GM12878 (cell line): ENCODE data around the gene ZNF483. TPM values are rescaled to one million over a fixed set of nuclear protein-coding genes. Genes with fewer than 3 reads are reported as not detected.
A peak's percentile ranks its signal among the peaks of the same experiment; 100 is the strongest.

Experiments used
- ASH2L ChIP-seq: fragments of 300-600, 200-600 bp; sonication (generic); IDR thresholded peaks from 2 replicates; pipeline ENCODE4 v1.6.1; 2017; ENCODE audit warnings: low read depth, mild to moderate bottlenecking, borderline replicate concordance
- BRCA1 ChIP-seq: IDR thresholded peaks from 2 replicates; pipeline ENCODE4 v1.6.1; 2011; ENCODE audit warnings: low read depth, low read length, improper control_type of control experiment
- CBFB ChIP-seq: IDR thresholded peaks from 2 replicates; pipeline ENCODE4 v1.6.1; 2016; ENCODE audit warnings: antibody characterized with exemption, low read depth
- CREM ChIP-seq: IDR thresholded peaks from 2 replicates; pipeline ENCODE4 v1.6.1; 2014; ENCODE audit warnings: antibody characterized with exemption, low read depth
- ESRRA ChIP-seq: IDR thresholded peaks from 2 replicates; pipeline ENCODE4 v1.6.1; 2012; ENCODE audit warnings: mild to moderate bottlenecking, low read length, improper control_type of control experiment
- FOS ChIP-seq: IDR thresholded peaks from 3 replicates; pipeline ENCODE4 v1.6.1; 2011; ENCODE audit warnings: borderline replicate concordance; ENCODE audit not compliant: insufficient read length; ENCODE audit errors: extremely low read depth
- HDAC2 ChIP-seq: fragments of 200-600 bp; sonication (generic); IDR thresholded peaks from 2 replicates; pipeline ENCODE4 v1.6.1; 2017
- IKZF2 ChIP-seq, 2 experiments: fragments of 450-650 bp; IDR thresholded peaks; 2 replicates each; pipeline ENCODE4 v1.6.1; 2017; ENCODE audit warnings: mild to moderate bottlenecking in 2 of 2, moderate library complexity in 2 of 2
- MTA2 ChIP-seq: fragments of 450-650 bp; IDR thresholded peaks from 2 replicates; pipeline ENCODE4 v1.6.1; 2016; ENCODE audit warnings: low read depth, mild to moderate bottlenecking, moderate library complexity
- POLR2A ChIP-seq: IDR thresholded peaks from 2 replicates; pipeline ENCODE4 v1.6.1; 2011; ENCODE audit warnings: low read depth, mild to moderate bottlenecking, low read length
- POLR2AphosphoS2 ChIP-seq: IDR thresholded peaks from 2 replicates; pipeline ENCODE4 v1.6.1; 2011; ENCODE audit warnings: low read depth, mild to moderate bottlenecking, low read length, improper control_type of control experiment, moderate library complexity
- RELA ChIP-seq: fragments of 450-650 bp; IDR thresholded peaks from 2 replicates; pipeline ENCODE4 v1.8.0; 2014; ENCODE audit warnings: borderline replicate concordance; ENCODE audit not compliant: partially characterized antibody
- RFX5 ChIP-seq: IDR thresholded peaks from 2 replicates; pipeline ENCODE4 v1.6.1; 2011; ENCODE audit warnings: low read depth, low read length, improper control_type of control experiment
- SIX5 ChIP-seq: IDR thresholded peaks from 2 replicates; pipeline ENCODE4 v1.6.1; 2011; ENCODE audit warnings: mild to moderate bottlenecking, low read depth, low read length, moderate library complexity; ENCODE audit not compliant: severe bottlenecking
- SMARCA5 ChIP-seq: fragments of 450-650 bp; IDR thresholded peaks from 2 replicates; pipeline ENCODE4 v1.6.1; 2017; ENCODE audit warnings: mild to moderate bottlenecking
- WRNIP1 ChIP-seq: IDR thresholded peaks from 2 replicates; pipeline ENCODE4 v1.6.1; 2011; ENCODE audit warnings: low read depth, low read length, improper control_type of control experiment, borderline replicate concordance
- ZNF274 ChIP-seq: IDR thresholded peaks from one replicate; pipeline ENCODE4 v1.8.0; 2011; ENCODE audit not compliant: insufficient read length, insufficient read depth
- polyA plus RNA-seq, 11 experiments: library from polyadenylated mRNA; depleted of rRNA in 4 of 11; unstranded in 6 of 11; stranded (reverse) in 5 of 11; fragments of >200 nt; fragmentation: Nextera tagmentation in 4 of 11; fragmentation: Illumina TruSeq in 1 of 11; extraction: Ambion mirVana in 4 of 11; extraction: Trizol in 1 of 11; gene quantifications; 1 replicate in 1 of 11; 2 replicates in 10 of 11; pipeline versions ENCODE4 v1.2.1 to v1.2.3, GENCODE V29; 2011 to 2016; ENCODE audit warnings: inconsistent platforms in 2 of 11, missing spikeins in 2 of 11, low read depth in 1 of 11
- total RNA-seq, 4 experiments: library from RNA; depleted of rRNA in 3 of 4; stranded (reverse); fragments of >200 nt in 3 of 4; fragmentation: Illumina TruSeq in 1 of 4; extraction: Trizol in 1 of 4; gene quantifications; 2 replicates each; pipeline versions ENCODE4 v1.2.1 to v1.2.3, GENCODE V29; 2013 to 2021
- TF ChIP-seq, protein P1 (sequence below): fragments of 450-650 bp; IDR thresholded peaks from 2 replicates; pipeline ENCODE4 v1.6.1; 2018; ENCODE audit warnings: borderline replicate concordance, mild to moderate bottlenecking; ENCODE audit not compliant: partially characterized antibody
- TF ChIP-seq, protein P2 (sequence below): fragments of 450-650 bp; IDR thresholded peaks from 2 replicates; pipeline ENCODE4 v1.6.1; 2016; ENCODE audit warnings: mild to moderate bottlenecking
- TF ChIP-seq, protein P3 (sequence below): IDR thresholded peaks from 2 replicates; pipeline ENCODE4 v1.6.1; 2012; ENCODE audit warnings: low read depth, low read length, improper control_type of control experiment
- TF ChIP-seq, protein P4 (sequence below): IDR thresholded peaks from 2 replicates; pipeline ENCODE4 v1.6.1; 2012; ENCODE audit warnings: low read length, inconsistent platforms
- TF ChIP-seq, protein P5 (sequence below): IDR thresholded peaks from 2 replicates; pipeline ENCODE4 v1.6.1; 2011; ENCODE audit warnings: mild to moderate bottlenecking, low read depth, low read length, moderate library complexity; ENCODE audit not compliant: insufficient replicate concordance

ZNF483 gene
- total and polyA plus RNA-seq, 10 of the 15 experiments (the other 5 are each of a cell fraction or from before 2014, with no cell fraction given): 0.03 to 0.76 (median 0.26) TPM; not detected in 1

DNA sequence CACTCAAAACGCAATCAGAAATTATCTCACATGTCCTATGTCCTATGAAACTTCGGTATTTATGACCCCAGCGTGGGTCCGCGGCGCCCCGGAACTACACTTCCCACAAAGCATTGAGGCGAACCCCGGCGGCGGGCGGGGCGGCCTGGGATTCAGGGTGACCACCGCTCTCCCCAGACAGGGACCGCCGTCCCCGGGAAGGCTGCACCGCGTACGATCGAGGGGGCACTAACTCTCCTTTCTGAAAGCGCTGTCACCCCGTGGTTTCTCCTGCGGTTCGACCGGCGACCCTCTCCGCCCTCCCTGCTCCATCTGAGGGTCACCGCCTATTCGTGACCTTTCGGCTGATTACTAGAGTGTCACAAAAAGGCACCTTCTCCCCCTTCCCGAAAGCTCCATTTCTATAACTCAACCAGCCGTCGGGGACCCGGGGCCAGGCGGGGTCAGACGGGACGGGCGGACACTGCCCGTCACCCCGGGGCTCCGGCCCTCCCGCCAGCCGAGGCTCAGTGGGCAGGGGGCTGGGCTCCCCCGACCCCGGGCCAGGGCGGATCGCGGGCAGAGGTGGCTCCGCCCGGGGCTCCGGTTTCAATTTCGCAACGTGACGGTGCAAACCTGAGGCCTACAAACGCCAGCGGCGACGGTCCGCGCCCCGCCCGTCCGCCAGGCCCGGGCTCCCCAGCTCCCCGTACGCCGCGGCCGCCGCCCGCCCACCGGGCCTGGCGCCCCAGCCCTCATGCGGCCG lies 42.1 kb upstream of the ZNF483 start (continued):
- TF ChIP-seq, protein P1, sequence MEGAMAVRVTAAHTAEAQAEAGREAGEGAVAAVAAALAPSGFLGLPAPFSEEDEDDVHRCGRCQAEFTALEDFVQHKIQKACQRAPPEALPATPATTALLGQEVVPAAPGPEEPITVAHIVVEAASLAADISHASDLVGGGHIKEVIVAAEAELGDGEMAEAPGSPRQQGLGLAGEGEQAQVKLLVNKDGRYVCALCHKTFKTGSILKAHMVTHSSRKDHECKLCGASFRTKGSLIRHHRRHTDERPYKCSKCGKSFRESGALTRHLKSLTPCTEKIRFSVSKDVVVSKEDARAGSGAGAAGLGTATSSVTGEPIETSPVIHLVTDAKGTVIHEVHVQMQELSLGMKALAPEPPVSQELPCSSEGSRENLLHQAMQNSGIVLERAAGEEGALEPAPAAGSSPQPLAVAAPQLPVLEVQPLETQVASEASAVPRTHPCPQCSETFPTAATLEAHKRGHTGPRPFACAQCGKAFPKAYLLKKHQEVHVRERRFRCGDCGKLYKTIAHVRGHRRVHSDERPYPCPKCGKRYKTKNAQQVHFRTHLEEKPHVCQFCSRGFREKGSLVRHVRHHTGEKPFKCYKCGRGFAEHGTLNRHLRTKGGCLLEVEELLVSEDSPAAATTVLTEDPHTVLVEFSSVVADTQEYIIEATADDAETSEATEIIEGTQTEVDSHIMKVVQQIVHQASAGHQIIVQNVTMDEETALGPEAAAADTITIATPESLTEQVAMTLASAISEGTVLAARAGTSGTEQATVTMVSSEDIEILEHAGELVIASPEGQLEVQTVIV: no peak
- TF ChIP-seq POLR2AphosphoS2 (no peak), WRNIP1 (no peak), CREM (no peak; the same call in 1 of the 2 replicates), IKZF2 (IDR thresholded peaks at IDR 0.05) (no peak; a peak in 1 of 4 replicates), SIX5 (peak; percentile 76), CBFB (no peak), RELA (peak; percentile 13), ESRRA (no peak), FOS (no peak), HDAC2 (no peak), MTA2 (peak; percentile 26; the same call in 1 of the 2 replicates), RFX5 (no peak), BRCA1 (no peak), SMARCA5 (0 out of 2 replicates have a peak, but pooled peaks have one; percentile 24), ZNF274 (no peak), POLR2A (peak; percentile 79), ASH2L (peak; percentile 91; the same call in 1 of the 2 replicates)
- TF ChIP-seq, protein P2, sequence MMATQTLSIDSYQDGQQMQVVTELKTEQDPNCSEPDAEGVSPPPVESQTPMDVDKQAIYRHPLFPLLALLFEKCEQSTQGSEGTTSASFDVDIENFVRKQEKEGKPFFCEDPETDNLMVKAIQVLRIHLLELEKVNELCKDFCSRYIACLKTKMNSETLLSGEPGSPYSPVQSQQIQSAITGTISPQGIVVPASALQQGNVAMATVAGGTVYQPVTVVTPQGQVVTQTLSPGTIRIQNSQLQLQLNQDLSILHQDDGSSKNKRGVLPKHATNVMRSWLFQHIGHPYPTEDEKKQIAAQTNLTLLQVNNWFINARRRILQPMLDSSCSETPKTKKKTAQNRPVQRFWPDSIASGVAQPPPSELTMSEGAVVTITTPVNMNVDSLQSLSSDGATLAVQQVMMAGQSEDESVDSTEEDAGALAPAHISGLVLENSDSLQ: no peak; the same call in 1 of the 2 replicates
- TF ChIP-seq, protein P3, sequence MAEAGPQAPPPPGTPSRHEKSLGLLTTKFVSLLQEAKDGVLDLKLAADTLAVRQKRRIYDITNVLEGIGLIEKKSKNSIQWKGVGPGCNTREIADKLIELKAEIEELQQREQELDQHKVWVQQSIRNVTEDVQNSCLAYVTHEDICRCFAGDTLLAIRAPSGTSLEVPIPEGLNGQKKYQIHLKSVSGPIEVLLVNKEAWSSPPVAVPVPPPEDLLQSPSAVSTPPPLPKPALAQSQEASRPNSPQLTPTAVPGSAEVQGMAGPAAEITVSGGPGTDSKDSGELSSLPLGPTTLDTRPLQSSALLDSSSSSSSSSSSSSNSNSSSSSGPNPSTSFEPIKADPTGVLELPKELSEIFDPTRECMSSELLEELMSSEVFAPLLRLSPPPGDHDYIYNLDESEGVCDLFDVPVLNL: no peak
- TF ChIP-seq, protein P4, sequence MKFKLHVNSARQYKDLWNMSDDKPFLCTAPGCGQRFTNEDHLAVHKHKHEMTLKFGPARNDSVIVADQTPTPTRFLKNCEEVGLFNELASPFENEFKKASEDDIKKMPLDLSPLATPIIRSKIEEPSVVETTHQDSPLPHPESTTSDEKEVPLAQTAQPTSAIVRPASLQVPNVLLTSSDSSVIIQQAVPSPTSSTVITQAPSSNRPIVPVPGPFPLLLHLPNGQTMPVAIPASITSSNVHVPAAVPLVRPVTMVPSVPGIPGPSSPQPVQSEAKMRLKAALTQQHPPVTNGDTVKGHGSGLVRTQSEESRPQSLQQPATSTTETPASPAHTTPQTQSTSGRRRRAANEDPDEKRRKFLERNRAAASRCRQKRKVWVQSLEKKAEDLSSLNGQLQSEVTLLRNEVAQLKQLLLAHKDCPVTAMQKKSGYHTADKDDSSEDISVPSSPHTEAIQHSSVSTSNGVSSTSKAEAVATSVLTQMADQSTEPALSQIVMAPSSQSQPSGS: no peak
- TF ChIP-seq, protein P5, sequence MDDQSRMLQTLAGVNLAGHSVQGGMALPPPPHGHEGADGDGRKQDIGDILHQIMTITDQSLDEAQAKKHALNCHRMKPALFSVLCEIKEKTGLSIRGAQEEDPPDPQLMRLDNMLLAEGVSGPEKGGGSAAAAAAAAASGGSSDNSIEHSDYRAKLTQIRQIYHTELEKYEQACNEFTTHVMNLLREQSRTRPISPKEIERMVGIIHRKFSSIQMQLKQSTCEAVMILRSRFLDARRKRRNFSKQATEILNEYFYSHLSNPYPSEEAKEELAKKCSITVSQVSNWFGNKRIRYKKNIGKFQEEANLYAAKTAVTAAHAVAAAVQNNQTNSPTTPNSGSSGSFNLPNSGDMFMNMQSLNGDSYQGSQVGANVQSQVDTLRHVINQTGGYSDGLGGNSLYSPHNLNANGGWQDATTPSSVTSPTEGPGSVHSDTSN: no peak
